Colonic mucosa (tissue), 4 donors: Measurements from ENCODE around the gene MYD88. TPM values are rescaled to one million over a fixed set of nuclear protein-coding genes. Genes with fewer than 3 reads are reported as not detected.

Source experiments
- DNase-seq: peaks from one replicate; pipeline ENCODE4 v3.0.0-alpha.2; 2020
- H3K27ac ChIP-seq: fragments of 200-600 bp; one replicate; pipeline ENCODE4 v1.8.0; 2021
- H3K27me3 ChIP-seq: fragments of 200-600 bp; one replicate; pipeline ENCODE4 v1.8.0; 2021
- H3K36me3 ChIP-seq: fragments of 200-600 bp; one replicate; pipeline ENCODE4 v1.8.0; 2021
- H3K4me1 ChIP-seq: fragments of 200-600 bp; one replicate; pipeline ENCODE4 v1.8.0; 2021; ENCODE audit warnings: mild to moderate bottlenecking
- H3K4me3 ChIP-seq: fragments of 200-600 bp; one replicate; pipeline ENCODE4 v1.8.0; 2021
- H3K9ac ChIP-seq, 2 donors: one replicate each; pipeline ENCODE4 v1.7.0; 2013; ENCODE audit warnings: control low read depth in 2 of 2, low read depth in 2 of 2, low read length in 2 of 2
- H3K9me3 ChIP-seq: fragments of 200-600 bp; one replicate; pipeline ENCODE4 v1.8.0; 2021
- CTCF ChIP-seq: fragments of 200-600 bp; IDR thresholded peaks from one replicate; pipeline ENCODE4 v1.8.0; 2022; ENCODE audit warnings: antibody characterized with exemption, mild to moderate bottlenecking
- intact Hi-C: fragments of 100-400 bp; cut with DNase I; formaldehyde crosslinking; loops from one replicate; pipeline ENCODE4 v1.14.1; 2022
- total RNA-seq, 2 donors: library from RNA; stranded (reverse); fragmentation: NEBNext Ultra II Directional in 1 of 2; extraction: Animal tissue kit (Norgen Biotek cat#: 25700) in 1 of 2; gene quantifications; one replicate each; pipeline ENCODE4 v1.2.1, GENCODE V29; 2021
- donor health status: healthy.
- donor health status: DM: no; HTN: no; CAD: no.
- donor health status: DM: no; HTN: no; CAD: no.

The MYD88 gene
- total RNA-seq, 2 donors from 2014 or later: 69.5 to 70.4 TPM

GRCh38 chr3:38125305-38126120 lies 12.9 kb upstream of the MYD88 start:
- DNase-seq: no peak
- Histone ChIP-seq H3K4me1 (no peaks in the 10 kb centered on the region), H3K9ac (no peak overlapping the region), H3K27ac (no peak overlapping the region), H3K36me3 (peaks cover 35% of the 10 kb centered on the region), H3K27me3 (no peaks in the 10 kb centered on the region), H3K9me3 (no peaks in the 10 kb centered on the region), H3K4me3 (no peak overlapping the region)
- intact Hi-C loops: no loop called here
- TF ChIP-seq CTCF: no peak

GRCh38 chr3:38126121-38126892 lies 12.2 kb upstream of the MYD88 start:
- no peak overlapping the region for H3K27ac ChIP-seq
- H3K4me3 ChIP-seq: no peak overlapping the region
- peaks cover 35% of the 10 kb centered on the region for H3K36me3 ChIP-seq
- intact Hi-C loops: no loop called here
- no peak for DNase-seq
- H3K4me1 ChIP-seq: peaks cover 4% of the 10 kb centered on the region
- H3K27me3 ChIP-seq: no peaks in the 10 kb centered on the region
- H3K9ac ChIP-seq: no peak overlapping the region
- no peak for TF ChIP-seq CTCF
- no peaks in the 10 kb centered on the region for H3K9me3 ChIP-seq

GRCh38 chr3:38127611-38128302 lies 10.7 kb upstream of the MYD88 start:
- intact Hi-C loops: no loop called here
- Histone ChIP-seq H3K9me3 (no peaks in the 10 kb centered on the region), H3K9ac (no peak overlapping the region), H3K27ac (no peak overlapping the region), H3K36me3 (peaks cover 30% of the 10 kb centered on the region), H3K27me3 (no peaks in the 10 kb centered on the region), H3K4me1 (peaks cover 4% of the 10 kb centered on the region), H3K4me3 (no peak overlapping the region)
- TF ChIP-seq CTCF: no peak
- no peak for DNase-seq

DNA sequence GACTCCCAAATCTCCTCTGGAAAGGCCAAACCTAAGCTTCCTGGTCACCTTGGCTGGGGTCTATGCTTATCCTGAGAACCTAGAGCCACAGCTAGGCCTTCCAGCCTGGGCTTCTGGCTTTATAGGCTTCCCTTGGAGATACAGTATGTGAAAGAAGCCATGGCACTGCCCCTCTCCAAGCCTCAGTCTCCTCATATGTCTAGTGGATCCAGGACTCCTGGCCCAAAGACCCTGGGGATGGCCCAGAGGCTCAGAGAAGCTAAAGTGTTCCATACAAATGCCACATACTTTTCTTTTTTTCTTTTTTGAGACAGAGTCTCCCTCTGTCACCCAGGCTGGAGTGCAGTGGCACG lies 10.2 kb upstream of the MYD88 start:
- DNase-seq: no peak
- Histone ChIP-seq H3K4me3 (no peak overlapping the region), H3K27me3 (no peaks in the 10 kb centered on the region), H3K27ac (no peak overlapping the region), H3K36me3 (peaks cover 30% of the 10 kb centered on the region), H3K9ac (no peak overlapping the region), H3K9me3 (no peaks in the 10 kb centered on the region), H3K4me1 (peaks cover 4% of the 10 kb centered on the region)
- intact Hi-C loops: no loop called here
- no peak for TF ChIP-seq CTCF

DNA sequence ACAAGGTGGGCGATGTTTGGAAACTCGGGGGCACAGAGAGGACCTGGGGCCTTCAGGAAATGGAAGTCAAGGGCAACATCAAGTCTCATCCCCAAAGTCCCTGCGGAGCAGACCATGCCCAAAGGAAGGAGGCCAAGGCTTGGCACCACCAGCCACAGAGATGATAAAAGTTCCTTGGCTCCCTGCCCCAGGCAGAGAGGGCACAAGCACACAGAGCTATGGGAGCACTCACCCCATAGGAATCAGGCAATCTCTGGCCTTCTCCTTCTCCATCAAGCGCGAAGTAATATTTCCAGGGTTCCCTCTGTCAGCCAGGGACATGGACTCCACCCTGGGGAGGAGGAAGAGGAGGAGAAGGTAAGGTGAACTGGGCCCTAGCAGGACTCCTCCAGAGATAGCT lies 9.4 kb upstream of the MYD88 start:
- H3K36me3 ChIP-seq: peaks cover 30% of the 10 kb centered on the region
- H3K9me3 ChIP-seq: no peaks in the 10 kb centered on the region
- H3K27me3 ChIP-seq: no peaks in the 10 kb centered on the region
- intact Hi-C loops: no loop called here
- H3K4me1 ChIP-seq: peaks cover 7% of the 10 kb centered on the region
- no peak for TF ChIP-seq CTCF
- H3K27ac ChIP-seq: no peak overlapping the region
- no peak for DNase-seq
- no peak overlapping the region for H3K4me3 ChIP-seq
- H3K9ac ChIP-seq: no peak overlapping the region
